Activated naive CD8-positive, alpha-beta T cell treated with anti-CD3 and anti-CD28 coated beads, Interleukin-2, amount 10 ng/mL, durations not matched to agents 7 days and 5 days (primary cell): ENCODE results near the gene ZBTB16. TPM values are rescaled to one million over a fixed set of nuclear protein-coding genes. Genes with fewer than 3 reads are reported as not detected.

Experiments
- ATAC-seq: fragments of 150-1000 bp; cut with Tn5 transposase; one replicate; pipeline ENCODE4 v1.10.0; 2021; ENCODE audit warnings: low read depth, moderate library complexity
- POLR2A ChIA-PET: fragments of 350-600 bp; sonication (Branson Sonifier 250); formaldehyde crosslinking; loops from one replicate; lab custom pipeline; 2021; ENCODE audit warnings: antibody characterized with exemption; lab: Charles Lee
- DNase-seq: peaks from one replicate; pipeline ENCODE4 v3.0.0; 2021
- H3K27ac Mint-ChIP-seq: one replicate; pipeline ENCODE4 v1.8.0; 2022; ENCODE audit warnings: mild to moderate bottlenecking, mixed read lengths
- H3K27me3 Mint-ChIP-seq: one replicate; pipeline ENCODE4 v1.8.0; 2022; ENCODE audit warnings: mild to moderate bottlenecking, moderate library complexity, mixed read lengths
- H3K36me3 Mint-ChIP-seq: one replicate; pipeline ENCODE4 v1.8.0; 2021; ENCODE audit warnings: mild to moderate bottlenecking, mixed read lengths
- H3K4me1 Mint-ChIP-seq: one replicate; pipeline ENCODE4 v1.8.0; 2021; ENCODE audit warnings: mixed read lengths
- H3K4me3 Mint-ChIP-seq: one replicate; pipeline ENCODE4 v1.8.0; 2022; ENCODE audit warnings: mild to moderate bottlenecking, moderate library complexity, mixed read lengths
- H3K9me3 Mint-ChIP-seq: one replicate; pipeline ENCODE4 v1.8.0; 2021; ENCODE audit warnings: mixed read lengths
- total RNA-seq, 2 experiments: library from RNA; stranded (reverse); gene quantifications; one replicate each; pipeline ENCODE4 v1.2.3, GENCODE V29; 2021

The ZBTB16 gene
- total RNA-seq, 2 experiments from 2014 or later, result 13.1 to 14.6 TPM

DNA sequence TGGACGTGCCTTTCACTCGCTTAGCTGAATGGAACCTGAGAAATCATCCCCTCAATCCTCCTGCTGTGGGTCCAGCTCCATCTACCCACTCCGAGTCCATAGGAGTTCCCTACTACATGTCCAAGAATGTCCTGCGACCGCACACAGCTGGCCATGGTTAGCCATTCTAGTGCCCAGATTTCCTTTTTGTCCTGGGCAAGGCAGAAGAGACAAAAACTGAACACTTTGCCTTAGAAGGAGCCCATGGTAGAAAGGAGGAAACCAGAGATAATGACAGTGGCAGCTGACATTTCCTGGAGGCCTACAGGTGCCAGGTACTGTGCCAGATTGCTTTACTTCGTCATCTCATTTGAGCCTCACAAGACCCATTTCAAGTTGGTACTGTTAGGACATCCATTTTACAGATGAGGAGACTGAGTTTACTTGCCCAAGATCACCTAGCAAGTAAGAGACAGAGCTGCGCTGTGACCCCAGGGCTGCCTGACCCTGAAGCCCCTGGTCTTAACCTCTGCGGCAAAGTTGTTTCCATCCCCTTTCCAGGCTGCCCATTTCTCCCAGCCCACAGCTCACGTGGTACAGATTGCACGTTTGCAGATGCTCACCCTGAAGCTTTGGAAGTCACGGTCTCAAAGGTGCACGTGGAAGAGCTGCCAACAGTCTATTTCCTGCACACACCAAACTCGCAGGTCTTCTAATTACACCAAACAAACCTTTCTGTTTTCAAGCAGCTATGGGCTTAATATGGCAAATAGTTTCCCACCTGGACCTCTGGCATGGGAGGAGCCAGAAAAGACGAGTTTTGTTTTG is 112.7 kb downstream of the ZBTB16 start:
- ATAC-seq, result peak; percentile 21
- peak overlapping the region; percentile 91 for H3K27ac Mint-ChIP-seq
- H3K4me3 Mint-ChIP-seq, result peak overlapping the region; percentile 63
- POLR2A ChIA-PET, result interaction anchor here (1.0 to 5.0 kb wide), 5 partner anchors 9 to 101 kb away, joined by 3 to 38 read pairs (median 10); no protein-coding TSS in a partner anchor
- no peak for DNase-seq
- no peaks in the 10 kb centered on the region for H3K9me3 Mint-ChIP-seq
- H3K27me3 Mint-ChIP-seq, result no peaks in the 10 kb centered on the region
- H3K4me1 Mint-ChIP-seq, result peaks cover 63% of the 10 kb centered on the region
- H3K36me3 Mint-ChIP-seq, result peaks cover 6% of the 10 kb centered on the region

DNA sequence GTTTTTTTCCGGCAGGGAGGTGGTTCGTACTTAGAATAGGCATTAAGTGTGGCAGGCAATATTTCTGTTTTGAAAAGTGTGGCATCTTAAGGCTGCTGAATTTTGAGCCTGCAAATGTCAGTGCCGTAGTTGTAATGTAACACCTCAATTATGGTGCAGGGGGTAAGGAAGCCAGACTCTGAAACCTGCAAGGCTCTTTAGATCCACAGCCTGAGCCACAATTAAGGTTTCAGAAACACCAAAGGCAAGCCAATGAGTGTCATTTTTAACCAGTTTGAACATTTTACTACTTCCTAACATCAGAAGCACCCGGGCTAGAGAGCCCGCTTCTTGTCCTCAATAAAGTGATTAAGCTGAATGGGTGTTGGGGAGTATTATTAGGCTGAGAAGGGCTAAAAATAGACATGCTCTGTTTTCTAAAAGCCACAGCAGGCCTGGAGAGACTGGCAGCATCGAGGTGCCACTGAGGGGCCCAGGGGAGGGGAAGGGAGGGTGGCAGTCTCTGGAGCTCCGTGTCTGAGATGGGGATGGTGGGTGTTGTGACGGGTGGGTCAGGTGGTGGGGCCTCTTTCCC is 113.4 kb downstream of the ZBTB16 start:
- DNase-seq (no peak), ATAC-seq (peak; percentile 80)
- Mint-ChIP-seq H3K4me3 (peak overlapping the region; percentile 63), H3K9me3 (no peaks in the 10 kb centered on the region), H3K4me1 (peaks cover 57% of the 10 kb centered on the region), H3K27me3 (no peaks in the 10 kb centered on the region), H3K36me3 (peaks cover 6% of the 10 kb centered on the region), H3K27ac (peak overlapping the region; percentile 91)
- POLR2A ChIA-PET, result interaction anchor here (0.6 to 5.0 kb wide), 6 partner anchors 8 to 102 kb away, joined by 3 to 38 read pairs (median 6); no protein-coding TSS in a partner anchor

DNA sequence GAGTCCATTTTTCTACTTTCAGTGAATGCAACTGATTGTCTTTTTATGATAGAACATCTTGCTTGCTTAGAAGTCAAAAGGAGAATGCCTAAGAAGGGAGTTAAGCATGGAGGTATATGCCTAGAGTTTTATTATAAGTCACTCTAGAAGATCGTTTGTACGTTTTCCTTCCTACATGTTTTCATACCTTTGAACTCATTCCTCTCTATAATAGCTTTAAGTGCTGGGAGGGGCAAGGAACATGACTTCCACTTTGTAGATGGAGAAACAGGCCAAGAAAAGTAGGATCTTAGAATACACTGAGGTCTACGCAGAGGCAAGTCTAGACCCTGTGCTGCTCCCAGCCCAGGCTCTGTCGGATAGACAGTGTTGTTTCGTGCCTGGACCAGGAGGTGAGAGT is 114.3 kb downstream of the ZBTB16 start:
- peaks cover 54% of the 10 kb centered on the region for H3K4me1 Mint-ChIP-seq
- H3K9me3 Mint-ChIP-seq, result no peaks in the 10 kb centered on the region
- no peak overlapping the region for H3K4me3 Mint-ChIP-seq
- peaks cover 6% of the 10 kb centered on the region for H3K36me3 Mint-ChIP-seq
- peak overlapping the region; percentile 91 for H3K27ac Mint-ChIP-seq
- DNase-seq, result no peak
- POLR2A ChIA-PET, result interaction anchor here (0.6 to 1.8 kb wide), 4 partner anchors 9 to 42 kb away, joined by 3 to 4 read pairs (median 3); no protein-coding TSS in a partner anchor
- H3K27me3 Mint-ChIP-seq, result no peaks in the 10 kb centered on the region
- ATAC-seq, result no peak

DNA sequence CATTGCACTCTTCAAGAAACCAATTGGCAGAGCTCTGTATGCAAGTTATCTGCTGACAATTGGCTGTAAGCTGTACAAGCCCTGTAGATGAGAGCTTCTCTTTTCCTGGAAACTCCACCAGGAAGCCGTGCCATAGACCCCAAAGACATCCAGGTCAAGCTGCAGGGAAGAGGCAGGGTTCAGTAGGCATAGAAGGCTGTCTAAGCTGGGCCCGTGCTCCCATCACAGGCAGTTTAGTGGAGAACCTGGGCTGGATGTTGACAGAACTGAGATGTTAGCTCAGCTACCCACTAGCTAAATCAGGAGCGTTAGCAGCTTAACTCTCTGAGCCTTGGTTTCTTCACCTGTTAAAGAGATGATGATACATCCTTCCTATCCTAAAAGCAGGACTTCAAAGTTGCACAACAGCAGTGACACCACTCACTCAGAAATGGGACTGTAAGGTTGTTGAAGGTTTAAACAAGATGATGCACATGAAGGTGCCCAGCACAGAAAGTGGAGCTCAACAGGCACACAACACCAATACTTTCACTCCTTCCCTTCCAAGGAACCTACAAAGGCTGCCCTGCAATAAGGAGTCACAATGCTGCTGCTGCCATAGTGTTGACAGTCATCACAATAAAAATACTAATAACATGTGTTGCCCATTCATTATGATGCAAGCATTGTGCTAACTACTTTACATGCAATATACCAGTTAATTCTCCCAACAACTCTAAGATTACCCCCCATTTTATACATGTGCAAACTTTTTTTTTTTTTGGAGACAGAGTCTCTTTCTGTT is 115.4 kb downstream of the ZBTB16 start:
- no peaks in the 10 kb centered on the region for H3K27me3 Mint-ChIP-seq
- no peaks in the 10 kb centered on the region for H3K9me3 Mint-ChIP-seq
- peaks cover 3% of the 10 kb centered on the region for H3K36me3 Mint-ChIP-seq
- no peak for DNase-seq
- ATAC-seq, result no peak
- no peak overlapping the region for H3K4me3 Mint-ChIP-seq
- POLR2A ChIA-PET, result interaction anchor here (0.6 to 1.8 kb wide), 7 partner anchors 8 to 279 kb away, joined by 3 to 9 read pairs (median 3); no protein-coding TSS in a partner anchor
- H3K4me1 Mint-ChIP-seq, result peaks cover 54% of the 10 kb centered on the region
- no peak overlapping the region for H3K27ac Mint-ChIP-seq

DNA sequence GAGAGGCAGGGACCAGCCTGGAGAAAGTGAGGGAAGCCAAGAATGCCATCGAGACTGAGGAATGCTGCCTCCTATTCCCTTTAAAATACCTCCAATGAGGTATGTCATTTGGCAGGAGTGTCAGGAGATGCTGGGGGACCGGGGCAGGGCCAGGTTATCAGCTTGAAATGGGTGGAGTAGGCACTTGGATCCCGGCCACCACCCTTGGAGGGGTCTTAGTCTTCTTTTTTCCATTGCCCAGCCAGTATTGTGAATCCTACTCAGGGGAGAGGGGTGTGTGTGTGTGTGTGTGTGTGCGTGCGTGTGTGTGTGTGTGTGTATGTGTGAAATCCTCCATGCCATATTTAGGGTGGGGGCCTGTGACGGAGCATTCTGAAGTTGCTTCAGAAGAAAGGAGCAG is 116.2 kb downstream of the ZBTB16 start:
- peaks cover 3% of the 10 kb centered on the region for H3K36me3 Mint-ChIP-seq
- DNase-seq (no peak), ATAC-seq (no peak)
- no peaks in the 10 kb centered on the region for H3K9me3 Mint-ChIP-seq
- POLR2A ChIA-PET, result interaction anchor here (0.6 to 1.1 kb wide), 3 partner anchors 9 to 280 kb away, joined by 3 to 4 read pairs (median 3); no protein-coding TSS in a partner anchor
- peaks cover 62% of the 10 kb centered on the region for H3K4me1 Mint-ChIP-seq
- H3K27ac Mint-ChIP-seq, result no peak overlapping the region
- no peak overlapping the region for H3K4me3 Mint-ChIP-seq
- no peaks in the 10 kb centered on the region for H3K27me3 Mint-ChIP-seq

DNA sequence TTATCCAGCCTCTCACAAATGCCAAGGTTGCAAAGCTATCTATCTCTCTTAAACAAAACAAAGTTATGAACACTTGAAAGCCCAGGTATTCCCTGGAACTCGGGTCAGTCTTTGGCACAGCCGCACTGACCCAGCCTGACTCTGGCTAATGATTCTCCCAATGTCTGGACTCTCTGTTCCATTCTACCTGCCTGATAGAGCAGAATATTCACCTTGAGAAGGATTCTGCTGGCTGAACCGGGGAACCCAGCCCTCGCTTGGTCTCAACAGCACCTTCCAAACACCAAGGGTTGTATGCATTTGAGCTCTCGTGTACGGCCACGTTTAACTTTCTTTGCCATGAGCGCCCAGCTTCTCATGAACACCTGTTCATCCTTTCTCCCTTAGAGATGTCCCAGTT is 116.8 kb downstream of the ZBTB16 start:
- Mint-ChIP-seq H3K4me3 (no peak overlapping the region), H3K36me3 (peaks cover 3% of the 10 kb centered on the region), H3K9me3 (no peaks in the 10 kb centered on the region), H3K27me3 (no peaks in the 10 kb centered on the region), H3K4me1 (peaks cover 67% of the 10 kb centered on the region), H3K27ac (no peak overlapping the region)
- no peak for ATAC-seq
- POLR2A ChIA-PET, result interaction anchor here (0.8 kb wide), 1 partner anchor 16 kb away, joined by 3 read pairs; no protein-coding TSS in a partner anchor
- DNase-seq, result no peak

DNA sequence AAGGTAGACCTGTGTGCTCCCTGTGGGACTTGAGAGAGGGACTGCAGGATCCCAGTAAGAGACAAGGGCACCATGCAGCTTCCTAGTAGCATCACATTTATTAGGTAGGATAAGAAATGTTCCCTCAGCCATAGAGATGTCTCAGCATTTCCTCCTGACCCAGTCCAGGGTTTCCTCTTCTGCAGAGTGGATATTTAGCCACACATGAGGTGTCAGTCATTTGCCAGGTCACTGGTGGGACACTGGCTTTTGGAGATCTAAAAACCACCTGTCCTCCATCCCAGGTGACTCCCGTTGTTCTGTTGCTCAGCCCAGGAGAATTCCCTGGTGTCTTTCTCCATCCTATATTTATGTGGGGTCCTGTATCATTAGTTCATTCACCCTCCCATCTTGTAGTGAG is 119.1 kb downstream of the ZBTB16 start:
- POLR2A ChIA-PET, result interaction anchor here (0.6 to 1.2 kb wide), 3 partner anchors 21 to 106 kb away, joined by 3 to 5 read pairs (median 3); no protein-coding TSS in a partner anchor
- Mint-ChIP-seq H3K27me3 (no peaks in the 10 kb centered on the region), H3K27ac (peak overlapping the region; percentile 63), H3K9me3 (no peaks in the 10 kb centered on the region), H3K36me3 (peaks cover 9% of the 10 kb centered on the region), H3K4me3 (no peak overlapping the region), H3K4me1 (peaks cover 71% of the 10 kb centered on the region)
- DNase-seq (no peak), ATAC-seq (no peak)

DNA sequence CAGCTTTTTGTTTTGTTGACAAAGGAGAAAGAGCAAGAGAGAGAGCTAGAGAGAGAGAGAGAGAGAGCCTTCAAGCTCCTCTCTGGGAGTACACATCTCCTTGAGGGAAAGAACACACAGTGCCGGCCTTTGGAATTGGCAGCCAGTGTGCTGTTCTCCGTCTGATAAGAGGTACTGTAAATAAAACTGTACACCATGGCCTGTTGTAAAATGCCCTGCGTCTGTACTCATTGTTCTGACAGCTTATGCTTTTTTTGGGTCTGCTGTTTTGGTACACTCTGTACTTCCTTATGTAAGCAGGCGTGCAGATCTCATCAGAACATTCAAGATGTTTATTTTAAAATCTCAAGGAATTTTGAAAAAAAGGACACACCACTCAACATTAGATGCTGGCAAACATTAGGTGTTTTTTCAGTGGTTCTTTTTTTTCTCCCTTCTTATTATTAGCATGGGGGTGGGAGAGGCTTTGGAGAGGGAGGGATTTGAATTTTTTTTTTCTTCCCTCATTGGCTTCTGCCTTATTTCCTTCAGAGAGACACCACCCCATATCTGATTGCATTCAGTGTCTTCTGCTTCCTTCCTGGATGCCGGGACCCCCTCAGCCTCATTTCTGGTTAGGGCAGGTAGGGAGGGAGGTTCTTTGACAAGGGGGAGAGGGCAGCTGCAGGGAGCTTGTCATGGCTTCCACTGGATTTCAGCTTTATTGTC is 119.9 kb downstream of the ZBTB16 start:
- POLR2A ChIA-PET, result interaction anchor here (0.6 to 1.2 kb wide), 3 partner anchors 22 to 134 kb away, joined by 3 to 5 read pairs (median 3); no protein-coding TSS in a partner anchor
- peak overlapping the region; percentile 54 for H3K4me3 Mint-ChIP-seq
- DNase-seq (no peak), ATAC-seq (no peak)
- no peaks in the 10 kb centered on the region for H3K27me3 Mint-ChIP-seq
- H3K4me1 Mint-ChIP-seq, result peaks cover 69% of the 10 kb centered on the region
- peak overlapping the region; percentile 63 for H3K27ac Mint-ChIP-seq
- no peaks in the 10 kb centered on the region for H3K9me3 Mint-ChIP-seq
- H3K36me3 Mint-ChIP-seq, result peaks cover 9% of the 10 kb centered on the region

DNA sequence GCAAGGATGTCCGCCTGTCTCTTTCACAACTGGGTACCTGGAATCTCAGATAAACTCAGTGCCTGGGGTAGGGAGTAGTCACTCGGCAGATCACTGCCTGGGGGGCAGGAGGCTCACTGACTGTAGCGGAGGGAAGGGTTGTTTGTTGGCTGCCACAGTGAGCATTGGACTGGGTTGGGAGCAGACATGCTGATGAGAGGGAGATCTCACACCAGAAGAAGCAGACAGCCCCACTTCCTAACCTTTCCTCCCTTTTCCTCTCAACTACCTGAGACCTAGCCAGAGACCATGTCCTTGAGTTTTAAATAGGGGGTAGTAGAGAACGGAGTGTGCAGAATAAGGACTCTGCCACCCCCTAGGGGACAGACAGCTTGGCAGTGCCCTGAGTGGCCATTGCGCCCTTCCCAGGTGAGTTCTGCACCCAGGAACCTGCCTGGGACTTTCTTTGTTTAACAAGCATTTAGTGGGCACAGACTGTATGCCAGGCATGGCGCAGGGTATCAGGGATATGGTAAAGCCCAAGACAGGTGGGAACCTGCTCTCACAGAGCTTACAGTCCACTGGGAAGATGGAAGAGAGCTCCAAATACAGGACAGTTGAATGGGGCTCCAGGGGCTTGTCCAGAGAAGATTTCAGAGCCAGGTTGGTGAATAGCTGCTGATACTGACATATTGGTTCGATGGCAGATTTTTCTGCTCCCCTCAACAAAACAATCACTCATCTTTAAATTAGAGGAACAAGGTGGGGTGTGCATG is 121.0 kb downstream of the ZBTB16 start:
- ATAC-seq (no peak), DNase-seq (no peak)
- Mint-ChIP-seq H3K9me3 (no peaks in the 10 kb centered on the region), H3K27ac (peak overlapping the region; percentile 63), H3K4me3 (peak overlapping the region; percentile 9), H3K36me3 (peaks cover 14% of the 10 kb centered on the region), H3K4me1 (peaks cover 68% of the 10 kb centered on the region), H3K27me3 (no peaks in the 10 kb centered on the region)
- POLR2A ChIA-PET, result interaction anchor here (0.6 to 1.3 kb wide), 4 partner anchors 8 to 135 kb away, joined by 3 to 4 read pairs (median 3); no protein-coding TSS in a partner anchor

DNA sequence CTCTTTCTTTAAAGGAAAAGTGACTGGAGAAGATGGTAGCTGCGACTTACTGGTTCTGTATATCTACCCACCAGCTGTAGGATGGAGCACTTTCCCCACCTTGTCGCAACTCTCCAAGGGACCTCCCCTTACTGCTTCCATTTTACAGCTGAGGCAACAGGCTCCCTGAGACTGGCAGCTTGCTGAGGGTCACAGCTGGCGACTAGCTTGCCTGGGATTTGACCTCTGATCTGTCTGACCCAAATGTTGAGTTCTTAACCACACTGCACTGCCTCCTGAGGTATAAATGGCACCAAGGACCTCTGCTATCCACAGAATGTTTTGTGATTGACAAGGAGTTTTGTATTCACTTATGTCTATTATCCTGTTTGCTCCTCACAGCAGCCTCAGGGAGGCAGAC is 121.7 kb downstream of the ZBTB16 start:
- H3K27me3 Mint-ChIP-seq, result no peaks in the 10 kb centered on the region
- POLR2A ChIA-PET, result interaction anchor here (0.9 to 1.3 kb wide), 3 partner anchors 8 to 21 kb away, joined by 3 to 4 read pairs (median 3); no protein-coding TSS in a partner anchor
- peaks cover 3% of the 10 kb centered on the region for H3K9me3 Mint-ChIP-seq
- H3K4me3 Mint-ChIP-seq, result no peak overlapping the region
- H3K36me3 Mint-ChIP-seq, result peaks cover 18% of the 10 kb centered on the region
- DNase-seq (no peak), ATAC-seq (no peak)
- peak overlapping the region; percentile 97 for H3K27ac Mint-ChIP-seq
- H3K4me1 Mint-ChIP-seq, result peaks cover 75% of the 10 kb centered on the region

DNA sequence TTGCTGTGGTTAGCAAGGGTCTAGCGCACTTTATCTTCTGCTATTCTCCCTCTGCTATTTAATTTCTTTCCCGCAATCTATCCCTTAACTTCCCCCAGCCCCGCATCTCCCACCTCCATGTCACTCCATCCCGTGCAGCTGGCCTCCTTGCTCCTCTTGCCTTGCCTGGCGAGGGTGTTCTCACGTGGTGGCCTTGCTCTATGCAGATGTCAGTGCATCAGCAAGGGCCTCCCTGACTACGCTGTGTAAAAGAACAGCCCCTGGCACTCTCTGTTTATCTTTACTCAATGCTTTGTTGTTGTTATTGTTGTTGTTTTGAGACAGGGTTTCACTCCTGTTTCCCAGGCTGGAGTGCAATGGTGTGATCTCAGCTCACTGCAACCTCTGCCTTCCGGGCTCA is 122.2 kb downstream of the ZBTB16 start:
- peaks cover 3% of the 10 kb centered on the region for H3K9me3 Mint-ChIP-seq
- H3K27me3 Mint-ChIP-seq, result no peaks in the 10 kb centered on the region
- peaks cover 80% of the 10 kb centered on the region for H3K4me1 Mint-ChIP-seq
- peak overlapping the region; percentile 97 for H3K27ac Mint-ChIP-seq
- H3K4me3 Mint-ChIP-seq, result peak overlapping the region; percentile 6
- no peak for DNase-seq
- H3K36me3 Mint-ChIP-seq, result peaks cover 22% of the 10 kb centered on the region
- no peak for ATAC-seq
- POLR2A ChIA-PET, result interaction anchor here (1.3 to 3.1 kb wide), 3 partner anchors 9 to 15 kb away, joined by 3 to 28 read pairs (median 13); no protein-coding TSS in a partner anchor
